PC-3 (cell line): ENCODE measurements around the gene MS4A14.

Experiments used
- EZH2 ChIP-seq: fragments of 300-600 bp; sonication (generic); IDR thresholded peaks from one replicate; pipeline ENCODE4 v1.6.1; 2017; ENCODE audit warnings: antibody characterized with exemption, mild to moderate bottlenecking, low read length; ENCODE audit not compliant: unreplicated experiment
- TF ChIP-seq, protein P1 (sequence below): fragments of 300-600 bp; sonication (generic); conservative IDR thresholded peaks from 2 replicates; pipeline ENCODE4 v1.5.1; 2017; ENCODE audit warnings: antibody characterized with exemption, low read depth, mild to moderate bottlenecking, low read length

DNA sequence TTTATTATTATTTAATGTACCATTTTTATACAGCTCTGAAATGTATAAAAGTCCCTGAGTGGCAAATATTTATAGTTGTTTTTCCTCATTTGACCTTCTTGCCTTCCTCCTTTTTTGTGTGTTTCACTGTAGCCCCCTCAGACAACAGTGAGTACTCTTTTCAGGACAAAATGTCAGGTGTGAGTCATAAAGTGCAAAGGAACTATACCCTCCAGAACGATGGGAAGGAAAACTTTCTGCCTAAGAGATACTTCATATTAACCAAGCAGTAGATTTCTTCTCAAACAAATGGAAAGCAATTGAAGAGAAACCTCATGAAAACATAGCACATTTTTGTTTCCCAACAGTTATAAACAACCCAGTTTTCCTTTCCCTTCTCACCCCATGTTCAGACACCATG is 34.0 kb upstream of the MS4A14 start:
- TF ChIP-seq, protein P1, sequence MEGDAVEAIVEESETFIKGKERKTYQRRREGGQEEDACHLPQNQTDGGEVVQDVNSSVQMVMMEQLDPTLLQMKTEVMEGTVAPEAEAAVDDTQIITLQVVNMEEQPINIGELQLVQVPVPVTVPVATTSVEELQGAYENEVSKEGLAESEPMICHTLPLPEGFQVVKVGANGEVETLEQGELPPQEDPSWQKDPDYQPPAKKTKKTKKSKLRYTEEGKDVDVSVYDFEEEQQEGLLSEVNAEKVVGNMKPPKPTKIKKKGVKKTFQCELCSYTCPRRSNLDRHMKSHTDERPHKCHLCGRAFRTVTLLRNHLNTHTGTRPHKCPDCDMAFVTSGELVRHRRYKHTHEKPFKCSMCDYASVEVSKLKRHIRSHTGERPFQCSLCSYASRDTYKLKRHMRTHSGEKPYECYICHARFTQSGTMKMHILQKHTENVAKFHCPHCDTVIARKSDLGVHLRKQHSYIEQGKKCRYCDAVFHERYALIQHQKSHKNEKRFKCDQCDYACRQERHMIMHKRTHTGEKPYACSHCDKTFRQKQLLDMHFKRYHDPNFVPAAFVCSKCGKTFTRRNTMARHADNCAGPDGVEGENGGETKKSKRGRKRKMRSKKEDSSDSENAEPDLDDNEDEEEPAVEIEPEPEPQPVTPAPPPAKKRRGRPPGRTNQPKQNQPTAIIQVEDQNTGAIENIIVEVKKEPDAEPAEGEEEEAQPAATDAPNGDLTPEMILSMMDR = no peak
- TF ChIP-seq EZH2 = no peak
